Activated T-cell treated with anti-CD3 and anti-CD28 coated beads, Interleukin-2, amount 50 U/mL, for 4 hours (primary cell): ENCODE measurements around the gene NSDHL. TPM values are rescaled to one million over a fixed set of nuclear protein-coding genes. Genes with fewer than 3 reads are reported as not detected.
A peak's percentile ranks its signal among the peaks of the same experiment; 100 is the strongest.
"Not testable (repeated sequence)": the region's sequence is repeated elsewhere in the genome, so short reads cannot be mapped to it uniquely, and the experiment has no call there.

Source experiments
- ATAC-seq, 2 donors: fragments of 200-7000 bp; cut with Tn5 transposase; one replicate each; pipeline ENCODE4 v1.10.0; 2021
- DNase-seq: peaks from one replicate; pipeline ENCODE4 v3.0.0-alpha.2; 2020
- H3K27me3 Mint-ChIP-seq: one replicate; pipeline ENCODE4 v1.8.0; 2021; ENCODE audit warnings: low read depth, mixed read lengths
- H3K36me3 Mint-ChIP-seq: one replicate; pipeline ENCODE4 v1.8.0; 2022; ENCODE audit warnings: mixed read lengths; ENCODE audit not compliant: insufficient read depth
- H3K4me1 Mint-ChIP-seq: one replicate; pipeline ENCODE4 v1.8.0; 2021; ENCODE audit warnings: low read depth, mixed read lengths
- H3K4me3 Mint-ChIP-seq: one replicate; pipeline ENCODE4 v1.8.0; 2021; ENCODE audit warnings: mild to moderate bottlenecking, moderate library complexity, mixed read lengths
- H3K9me3 Mint-ChIP-seq: one replicate; pipeline ENCODE4 v1.8.0; 2021; ENCODE audit warnings: mixed read lengths
- total RNA-seq, 3 donors: library from RNA; stranded (reverse); gene quantifications; one replicate each; pipeline ENCODE4 v1.2.1, GENCODE V29; 2021

NSDHL gene
- total RNA-seq, 3 donors from 2014 or later = 18.3 to 21.4 (median 18.7) TPM

GRCh38 chrX:152907084-152907651 lies 76.3 kb downstream of the NSDHL start:
- Mint-ChIP-seq H3K36me3 (no peaks in the 10 kb centered on the region), H3K4me1 (no peaks in the 10 kb centered on the region), H3K27me3 (no peaks in the 10 kb centered on the region), H3K4me3 (no peak overlapping the region), H3K9me3 (no peaks in the 10 kb centered on the region)
- peak in 1 of 2 donors; percentile 18 for ATAC-seq
- no peak for DNase-seq

GRCh38 chrX:152908486-152908885 lies 77.6 kb downstream of the NSDHL start:
- DNase-seq (no peak), ATAC-seq (no peak)
- Mint-ChIP-seq H3K4me1 (no peaks in the 10 kb centered on the region), H3K27me3 (no peaks in the 10 kb centered on the region), H3K36me3 (no peaks in the 10 kb centered on the region), H3K9me3 (no peaks in the 10 kb centered on the region), H3K4me3 (no peak overlapping the region)

- not testable (repeated sequence) for H3K27me3 Mint-ChIP-seq, H3K4me3 Mint-ChIP-seq, DNase-seq, ATAC-seq, H3K36me3 Mint-ChIP-seq, H3K4me1 Mint-ChIP-seq, H3K9me3 Mint-ChIP-seq
Measured at GRCh38 chrX:152910018-152910417, 79.2 kb downstream of the NSDHL start.

DNA sequence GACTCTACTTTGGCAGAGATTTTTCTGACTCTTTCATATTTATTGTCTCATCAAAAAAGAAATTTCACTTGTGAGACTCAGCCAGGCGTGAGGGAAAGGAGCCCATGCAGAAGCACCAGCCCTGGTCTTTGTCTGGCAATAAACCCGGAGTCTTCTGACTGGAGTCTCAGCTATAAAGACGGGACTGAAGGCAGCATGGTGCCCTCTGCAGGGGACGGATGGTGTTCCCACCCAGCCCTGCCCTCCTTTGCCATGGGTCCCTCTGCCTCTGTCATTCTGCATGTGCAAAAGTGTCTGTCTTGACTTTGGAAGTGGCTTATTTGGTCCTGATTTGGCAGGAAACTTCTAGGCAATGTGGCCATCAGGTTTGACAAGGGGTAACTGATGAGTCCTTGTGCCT lies 81.2 kb downstream of the NSDHL start:
- no peak for DNase-seq
- Mint-ChIP-seq H3K9me3 (no peaks in the 10 kb centered on the region), H3K36me3 (no peaks in the 10 kb centered on the region), H3K27me3 (no peaks in the 10 kb centered on the region), H3K4me3 (no peak overlapping the region), H3K4me1 (no peaks in the 10 kb centered on the region)
- no peak for ATAC-seq

GRCh38 chrX:152912641-152913040 lies 81.8 kb downstream of the NSDHL start:
- DNase-seq (no peak), ATAC-seq (no peak)
- H3K9me3 Mint-ChIP-seq = no peaks in the 10 kb centered on the region
- H3K4me1 Mint-ChIP-seq = no peaks in the 10 kb centered on the region
- H3K36me3 Mint-ChIP-seq = no peaks in the 10 kb centered on the region
- H3K4me3 Mint-ChIP-seq = no peak overlapping the region
- no peaks in the 10 kb centered on the region for H3K27me3 Mint-ChIP-seq

DNA sequence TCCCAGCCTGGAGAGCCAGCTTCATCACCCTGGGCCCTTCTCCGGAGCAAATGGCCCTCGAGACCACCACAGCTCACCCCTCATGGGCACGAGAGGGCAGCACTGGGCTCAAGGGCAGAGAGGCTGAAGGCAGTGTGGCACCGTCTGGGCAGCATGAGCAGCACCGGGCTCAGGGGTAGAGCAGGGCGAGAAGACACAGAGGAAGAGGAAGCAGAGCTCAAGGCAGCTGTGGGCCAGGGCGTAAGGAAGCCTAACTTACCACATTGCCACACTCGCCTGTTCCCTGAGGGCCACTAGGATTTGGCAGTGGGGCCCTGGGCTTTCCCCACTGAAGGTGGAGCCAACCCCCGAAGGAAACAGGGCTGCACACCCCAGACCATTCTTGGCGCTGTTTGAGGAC lies 82.5 kb downstream of the NSDHL start:
- H3K36me3 Mint-ChIP-seq = no peaks in the 10 kb centered on the region
- H3K4me1 Mint-ChIP-seq = no peaks in the 10 kb centered on the region
- no peaks in the 10 kb centered on the region for H3K9me3 Mint-ChIP-seq
- no peak overlapping the region for H3K4me3 Mint-ChIP-seq
- ATAC-seq (no peak), DNase-seq (no peak)
- H3K27me3 Mint-ChIP-seq = no peaks in the 10 kb centered on the region

GRCh38 chrX:152913910-152914309 lies 83.0 kb downstream of the NSDHL start:
- no peak for ATAC-seq
- no peak for DNase-seq
- Mint-ChIP-seq H3K27me3 (no peaks in the 10 kb centered on the region), H3K4me3 (no peak overlapping the region), H3K9me3 (no peaks in the 10 kb centered on the region), H3K36me3 (no peaks in the 10 kb centered on the region), H3K4me1 (no peaks in the 10 kb centered on the region)

DNA sequence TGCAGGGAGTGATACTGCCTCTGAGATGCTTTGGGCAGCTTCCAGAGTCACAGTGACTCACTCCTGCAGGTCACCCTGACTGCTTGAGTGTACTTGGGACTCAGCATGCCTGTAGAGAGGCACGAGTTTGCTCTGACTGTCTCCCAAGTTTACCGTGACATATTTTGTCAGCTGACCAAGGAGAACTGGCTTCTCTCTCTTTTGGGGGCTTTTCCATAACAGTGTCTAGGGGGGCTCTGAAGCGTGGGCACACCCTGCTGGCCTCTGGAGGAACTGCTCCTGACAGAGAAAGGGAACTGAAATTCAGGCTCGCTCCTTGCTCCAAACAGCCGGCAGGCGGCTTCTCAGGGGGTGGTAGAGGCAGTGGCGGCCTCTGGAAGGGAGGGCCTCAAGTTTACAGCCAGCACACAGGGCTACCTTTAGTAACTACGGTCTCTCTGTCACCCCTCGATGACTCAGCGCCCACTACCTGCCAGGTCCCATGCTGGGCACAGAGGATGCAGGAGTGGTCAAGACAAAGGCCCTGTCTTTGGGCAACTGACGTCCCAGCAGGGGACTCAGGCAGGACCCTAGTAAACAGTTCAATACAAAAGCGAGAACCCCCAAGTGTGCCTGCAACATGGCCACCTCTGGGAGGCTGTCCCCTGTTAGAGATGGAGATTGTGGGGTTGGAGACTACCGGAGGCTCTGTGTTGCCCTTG lies 84.8 kb downstream of the NSDHL start:
- no peak overlapping the region for H3K4me3 Mint-ChIP-seq
- no peaks in the 10 kb centered on the region for H3K9me3 Mint-ChIP-seq
- H3K4me1 Mint-ChIP-seq = no peaks in the 10 kb centered on the region
- ATAC-seq (no peak), DNase-seq (no peak)
- H3K27me3 Mint-ChIP-seq = no peaks in the 10 kb centered on the region
- H3K36me3 Mint-ChIP-seq = no peaks in the 10 kb centered on the region

- H3K4me3 Mint-ChIP-seq = no peak overlapping the region
- H3K9me3 Mint-ChIP-seq = no peaks in the 10 kb centered on the region
- no peaks in the 10 kb centered on the region for H3K4me1 Mint-ChIP-seq
- no peaks in the 10 kb centered on the region for H3K27me3 Mint-ChIP-seq
- ATAC-seq (no peak), DNase-seq (no peak)
- H3K36me3 Mint-ChIP-seq = no peaks in the 10 kb centered on the region
Measured at GRCh38 chrX:152917656-152918579, 87.1 kb downstream of the NSDHL start.

DNA sequence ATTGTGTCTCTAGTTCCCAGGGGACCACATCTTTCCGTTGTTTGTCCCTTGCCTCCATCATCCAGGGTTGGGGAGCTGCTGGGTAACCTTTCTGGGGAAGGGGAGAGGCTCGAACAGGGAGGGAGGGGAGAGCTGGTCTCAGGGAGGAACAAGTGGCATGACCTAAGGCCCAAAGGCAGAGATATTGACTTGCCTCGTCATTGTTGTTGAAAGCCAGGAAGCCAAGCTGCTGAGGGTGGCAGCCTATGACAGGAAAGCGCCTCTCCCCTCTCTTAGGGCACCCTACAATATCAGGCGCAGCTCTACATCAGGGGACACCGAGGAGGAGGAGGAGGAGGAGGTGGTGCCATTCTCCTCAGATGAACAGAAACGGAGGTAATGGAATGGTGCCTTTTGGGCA lies 87.8 kb downstream of the NSDHL start:
- Mint-ChIP-seq H3K27me3 (no peaks in the 10 kb centered on the region), H3K4me1 (no peaks in the 10 kb centered on the region), H3K9me3 (no peaks in the 10 kb centered on the region), H3K4me3 (no peak overlapping the region), H3K36me3 (no peaks in the 10 kb centered on the region)
- DNase-seq (no peak), ATAC-seq (no peak)

Other genes with a start within 250 kb of the NSDHL start
- gene GABRQ, start 193.2 kb upstream of the NSDHL start, total RNA-seq = not detected
- gene MAGEA3, start 132.3 kb upstream of the NSDHL start, total RNA-seq = under 1 TPM in 1 of 3 donors, not detected in 2; 0.16 TPM
- gene CSAG2, start 121.8 kb upstream of the NSDHL start, total RNA-seq = not detected
- not detected for gene MAGEA2B, start 116.4 kb upstream of the NSDHL start, total RNA-seq
- not detected for gene CSAG1, start 97.3 kb upstream of the NSDHL start, total RNA-seq
- not detected for gene MAGEA12, start 97.3 kb upstream of the NSDHL start, total RNA-seq
- not detected for gene MAGEA2, start 77.2 kb upstream of the NSDHL start, total RNA-seq
- gene CSAG3, start 71.8 kb upstream of the NSDHL start, total RNA-seq = not detected
- gene MAGEA6, start 61.4 kb upstream of the NSDHL start, total RNA-seq = not detected
- gene CETN2, start 306 bp upstream of the NSDHL start, total RNA-seq = 1 to 10 TPM; 8.6 to 9.8 (median 9.6) TPM
- gene ZNF185, start 67.0 kb downstream of the NSDHL start, total RNA-seq = under 1 TPM; 0.53 to 0.68 (median 0.61) TPM
- gene PNMA5, start 163.1 kb downstream of the NSDHL start, total RNA-seq = not detected
- gene PNMA3, start 225.4 kb downstream of the NSDHL start, total RNA-seq = 1 to 10 TPM in 1 of 3 donors, under 1 TPM in 2; 0.91 to 1.2 (median 0.95) TPM
- 1 to 10 TPM; 1.1 to 2.0 (median 1.3) TPM for gene PNMA6A, start 241.4 kb downstream of the NSDHL start, total RNA-seq